ENCODE data around the gene GMDS. TPM values are rescaled to one million over a fixed set of nuclear protein-coding genes. Genes with fewer than 3 reads are reported as not detected.

GMDS gene
- total and polyA plus RNA-seq, 2 of the 4 experiments (the other 2 are of a cell fraction) = 7.3 to 21.9 TPM

GRCh38 chr6:1599469-1599868 is 645.9 kb downstream of the GMDS start:
- peaks cover 11% of the 10 kb centered on the region for H3K4me1 ChIP-seq (ENCODE audit: control insufficient read depth, insufficient read depth, low read length)
- H2BK5ac ChIP-seq (ENCODE audit: low read depth, low read length, poor library complexity, severe bottlenecking) = no peak overlapping the region
- no peak overlapping the region for H3K23ac ChIP-seq (ENCODE audit: low read depth, low read length)
- no peak for TF ChIP-seq CTCF (conservative IDR thresholded peaks at IDR 0.05; ENCODE audit: low read depth, low read length)
- TF ChIP-seq POLR2A (IDR thresholded peaks at IDR 0.05; ENCODE audit: low read depth, low read length) = no peak
- no peak overlapping the region for H3K4me2 ChIP-seq (ENCODE audit: low read depth, low read length)
- H3K4me3 ChIP-seq (ENCODE audit: insufficient read depth, low read depth, low read length) = no peak overlapping the region
- no peak overlapping the region for H3K14ac ChIP-seq (replicated peaks; ENCODE audit: low read depth, low read length)
- no peak overlapping the region for H4K91ac ChIP-seq (ENCODE audit: insufficient read depth, low read depth, low read length)
- H3K36me3 ChIP-seq (ENCODE audit: control insufficient read depth, insufficient read depth, low read length) = no peaks in the 10 kb centered on the region
- DNase-seq (no peak), ATAC-seq (ENCODE audit: low read depth) (no peak)
- intact Hi-C loops (cut with micrococcal nuclease) = loop anchor here (5.0 kb wide), 1 partner anchor 1388 kb away; no protein-coding TSS in a partner anchor
- no peaks in the 10 kb centered on the region for H3K9me1 ChIP-seq (ENCODE audit: insufficient read depth, low read length)
- H3K27ac ChIP-seq (ENCODE audit: insufficient read depth, low read length) = no peak overlapping the region
- no peak overlapping the region for H2AFZ ChIP-seq (replicated peaks; ENCODE audit: low read length, poor library complexity)
- H2BK15ac ChIP-seq (ENCODE audit: low read depth, low read length) = no peak overlapping the region
- H4K5ac ChIP-seq (ENCODE audit: low read depth, low read length) = no peak overlapping the region
- dilution Hi-C loops (cut with HindIII; ENCODE audit: low sequenced_read_pairs, unreplicated experiment) = no loop called here
- H4K20me1 ChIP-seq (ENCODE audit: insufficient read depth, low read length) = no peaks in the 10 kb centered on the region
- ChIA-PET POLR2A (ENCODE audit: unreplicated experiment) (no interaction called here), CTCF (no interaction called here)
- in situ Hi-C loops (cut with MboI; ENCODE audit: low sequenced_read_pairs) = loop anchor here (10.0 kb wide), 2 partner anchors 505 to 1155 kb away; partner anchors contain the start of gene MYLK4
- no peak overlapping the region for H2BK120ac ChIP-seq (ENCODE audit: low read depth, low read length)
- H2AK9ac ChIP-seq (replicated peaks; ENCODE audit: low read depth, low read length, poor library complexity) = no peak overlapping the region
- WGBS, 2 experiments (ENCODE audit: extremely low coverage in 2 of 2, insufficient read length in 1 of 2) = 72% methylated on average over 3 of the region's 10 CpGs; no CpG with 5 or more reads in 1 of the 2 experiments
- H3K9me3 ChIP-seq (ENCODE audit: control insufficient read depth, insufficient read depth, low read length) = no peaks in the 10 kb centered on the region
- H4K8ac ChIP-seq (ENCODE audit: low read depth in 2 of 2, low read length in 2 of 2) = no peak overlapping the region
- H3K27me3 ChIP-seq (ENCODE audit: control insufficient read depth, insufficient read depth, low read length) = peaks cover 7% of the 10 kb centered on the region; the same call in 1 of the 2 replicates
- no peaks in the 10 kb centered on the region for H3K79me1 ChIP-seq (ENCODE audit: low read depth in 1 of 2, low read length in 2 of 2)
- no peak overlapping the region for H3K56ac ChIP-seq (ENCODE audit: extremely low read depth, insufficient read depth, low read length)
- BruUV-seq (replicated peaks) = no TSS peak
- no peak overlapping the region for H3K18ac ChIP-seq (ENCODE audit: low read depth, low read length)
- H3K4ac ChIP-seq (ENCODE audit: low read depth, low read length) = 0 out of 2 replicates have a peak overlapping the region, but pooled peaks have one; percentile 22
- no peak overlapping the region for H3K9ac ChIP-seq (ENCODE audit: low read depth, low read length)
- H2AK5ac ChIP-seq (ENCODE audit: low read depth, low read length) = no peak overlapping the region; the same call in 1 of the 2 replicates
- H2BK20ac ChIP-seq (ENCODE audit: low read depth, low read length) = no peak overlapping the region
